ENCODE data around the gene TP53TG5. TPM values are rescaled to one million over a fixed set of nuclear protein-coding genes. Genes with fewer than 3 reads are reported as not detected.
A peak's percentile ranks its signal among the peaks of the same experiment; 100 is the strongest.

TP53TG5 gene
- total RNA-seq (not detected), polyA plus RNA-seq (not detected)

DNA sequence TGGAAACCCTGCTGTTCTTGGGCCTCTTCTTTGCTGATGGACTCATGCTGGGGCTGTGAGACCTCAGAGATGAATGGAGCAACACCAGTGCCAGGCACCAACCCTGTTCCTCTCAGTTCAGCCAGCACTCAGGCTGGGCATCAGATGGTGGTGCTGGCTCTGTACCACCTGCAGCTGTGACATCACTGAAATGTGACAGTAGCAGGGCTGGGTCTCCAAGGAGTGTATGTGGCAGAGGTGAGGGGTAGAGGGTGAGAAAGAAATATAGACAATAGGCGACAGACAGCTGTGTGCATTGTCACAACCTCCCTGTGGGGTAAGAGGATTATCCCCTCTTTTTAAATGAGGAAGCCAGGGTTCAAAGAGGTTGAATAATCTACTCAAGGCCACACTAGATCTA, at the start of gene TP53TG5:
Gene TP53TG5, minus strand, starts transcription at position 135 of the 400 bp plus-strand sequence. Its CDS starts 89 bp downstream, at position 46.
- Histone ChIP-seq H3K9me3 (ENCODE audit: low read length) (no peaks in the 10 kb centered on the region), H3K27me3 (ENCODE audit: insufficient read depth, low read length, poor library complexity, severe bottlenecking) (no peaks in the 10 kb centered on the region), H3K4me3 (ENCODE audit: low read length) (no peak within 1 kb of the TSS), H3K4me1 (ENCODE audit: insufficient read depth, low read length) (peaks cover 2% of the 10 kb centered on the region), H3K36me3 (ENCODE audit: insufficient read depth, low read length) (no peaks in the 10 kb centered on the region), H3K27ac (ENCODE audit: low read depth, low read length) (no peak within 1 kb of the TSS)
- H3K4me3 Mint-ChIP-seq, result no peak within 1 kb of the TSS
- DNase-seq, result no peak
- no peak within 1 kb of the TSS for H3K27ac Mint-ChIP-seq
- ChIA-PET CTCF (interaction anchor here (1.6 to 8.9 kb wide), 2 partner anchors 9 to 16 kb away, joined by 5 to 137 read pairs; partner anchors contain the start of gene SYS1), POLR2A (no interaction called here)
- H3K27me3 Mint-ChIP-seq, result no peaks in the 10 kb centered on the region
- H3K4me1 Mint-ChIP-seq, result peaks cover 12 to 13% (median 12%) of the 10 kb centered on the region in 3 donors
- H3K36me3 Mint-ChIP-seq, result peaks cover 0 to 26% (median 12%) of the 10 kb centered on the region in 3 donors
- no peaks in the 10 kb centered on the region for H3K9me3 Mint-ChIP-seq

DNA sequence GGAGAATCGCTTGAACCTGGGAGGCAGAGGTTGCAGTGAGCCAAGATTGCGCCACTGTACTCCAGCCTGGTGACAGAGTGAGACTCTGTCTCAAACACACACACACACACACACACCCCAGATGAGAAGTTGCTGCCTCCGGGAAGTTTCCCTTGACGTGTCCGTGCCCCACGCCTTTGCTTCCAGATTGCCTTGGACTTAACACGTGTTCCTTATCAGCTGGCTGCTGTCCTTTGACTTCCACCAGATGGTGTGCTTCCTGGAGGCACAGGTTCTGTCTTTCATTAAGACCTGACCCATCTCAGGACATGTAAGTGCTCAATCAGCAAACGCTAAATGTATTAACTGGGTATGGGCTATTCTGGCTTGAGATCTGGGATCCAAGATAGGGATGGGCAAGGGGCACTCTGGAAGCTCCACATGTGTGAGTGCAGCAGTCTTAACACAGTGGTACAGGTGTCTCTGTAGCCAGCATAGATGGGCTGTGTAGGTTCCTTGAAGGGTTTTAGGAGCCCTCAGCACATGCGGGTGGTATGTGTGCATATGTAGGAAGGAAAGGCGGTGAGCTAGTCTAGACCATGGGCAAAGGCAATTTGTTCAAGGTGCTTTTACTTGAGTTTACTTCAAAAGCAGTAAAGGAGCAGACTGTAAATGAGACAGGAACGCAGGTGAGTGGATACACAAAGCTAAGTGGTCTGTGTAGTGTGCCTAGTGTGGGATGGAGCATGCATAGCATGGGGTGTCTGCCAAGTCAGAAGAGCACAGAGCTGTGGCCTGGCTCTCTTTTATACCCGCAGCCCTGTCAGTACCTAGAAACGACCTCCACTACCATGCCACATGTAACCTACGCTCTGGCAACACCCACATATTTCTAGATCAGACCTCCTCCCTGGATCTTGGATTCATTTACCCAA, 49.4 kb upstream of the TP53TG5 start:
- Mint-ChIP-seq H3K27me3 (peaks cover 0 to 2% of the 10 kb centered on the region in 2 donors), H3K27ac (peak overlapping the region in 4 of 8 donors; percentile 7 to 71 (median 32))
- peaks cover 18% of the 10 kb centered on the region for H3K36me3 ChIP-seq (ENCODE audit: insufficient read depth, low read length)

DNA sequence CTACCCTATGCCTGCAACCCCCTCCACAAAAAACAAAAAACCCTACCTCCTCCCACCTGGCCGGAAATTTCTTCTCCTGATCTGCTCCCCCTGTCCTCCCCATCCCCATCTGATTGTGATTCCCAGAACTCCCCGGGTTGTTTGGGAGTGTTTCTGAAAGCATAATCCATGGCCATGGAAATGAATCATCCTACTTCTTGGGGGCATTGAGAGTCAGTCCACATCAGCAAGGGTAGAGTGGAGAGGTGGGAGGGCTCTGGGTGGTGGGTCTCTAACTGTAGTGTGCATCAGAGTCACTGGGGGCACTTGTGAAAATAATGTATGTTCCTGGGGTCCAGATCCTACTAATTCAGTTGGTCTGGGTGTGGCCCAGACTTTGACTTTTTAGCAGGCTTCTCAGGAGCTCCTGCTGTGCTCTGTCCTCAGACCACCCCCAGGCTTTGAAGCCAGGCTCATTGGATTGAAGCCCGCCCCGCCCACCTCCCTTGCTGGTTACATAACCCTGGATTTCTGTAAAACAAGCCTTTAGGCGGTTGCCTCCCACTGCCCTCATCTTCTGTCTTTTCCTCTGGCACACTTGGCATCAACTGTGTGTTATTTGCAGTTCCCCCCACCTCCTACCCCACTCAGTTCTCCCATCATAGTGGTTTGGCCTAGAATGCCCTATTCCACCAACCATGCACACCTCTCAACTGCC, 48.3 kb upstream of the TP53TG5 start:
- ChIA-PET POLR2A (no interaction called here), CTCF (interaction anchor here (1.8 kb wide), 1 partner anchor 10 kb away, joined by 10 read pairs; no protein-coding TSS in a partner anchor)
- H3K36me3 ChIP-seq (ENCODE audit: insufficient read depth, low read length), result peaks cover 26% of the 10 kb centered on the region

More for the DNA sequence above, 49.4 kb upstream of the TP53TG5 start:
- Histone ChIP-seq H3K27ac (ENCODE audit: low read depth, low read length) (no peak overlapping the region), H3K4me1 (ENCODE audit: insufficient read depth, low read length) (peaks cover 5% of the 10 kb centered on the region), H3K27me3 (ENCODE audit: insufficient read depth, low read length, poor library complexity, severe bottlenecking) (no peaks in the 10 kb centered on the region), H3K4me3 (ENCODE audit: low read length) (no peak overlapping the region), H3K9me3 (ENCODE audit: low read length) (no peaks in the 10 kb centered on the region)
- H3K36me3 Mint-ChIP-seq, result peaks cover 3 to 63% (median 14%) of the 10 kb centered on the region in 3 donors
- H3K9me3 Mint-ChIP-seq, result no peaks in the 10 kb centered on the region
- H3K4me1 Mint-ChIP-seq, result peaks cover 4 to 6% (median 5%) of the 10 kb centered on the region in 3 donors
- ChIA-PET CTCF (interaction anchor here (1.8 kb wide), 1 partner anchor 9 kb away, joined by 10 read pairs; no protein-coding TSS in a partner anchor), POLR2A (no interaction called here)
- no peak overlapping the region for H3K4me3 Mint-ChIP-seq
- no peak for DNase-seq

DNA sequence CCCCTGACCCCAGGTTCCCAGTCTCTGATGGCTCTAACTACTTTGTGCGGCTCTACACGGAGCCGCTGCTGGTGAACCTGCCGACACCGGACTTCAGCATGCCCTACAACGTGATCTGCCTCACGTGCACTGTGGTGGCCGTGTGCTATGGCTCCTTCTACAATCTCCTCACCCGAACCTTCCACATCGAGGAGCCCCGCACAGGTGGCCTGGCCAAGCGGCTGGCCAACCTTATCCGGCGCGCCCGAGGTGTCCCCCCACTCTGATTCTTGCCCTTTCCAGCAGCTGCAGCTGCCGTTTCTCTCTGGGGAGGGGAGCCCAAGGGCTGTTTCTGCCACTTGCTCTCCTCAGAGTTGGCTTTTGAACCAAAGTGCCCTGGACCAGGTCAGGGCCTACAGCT, 47.4 kb upstream of the TP53TG5 start:
- Histone ChIP-seq H3K4me3 (ENCODE audit: low read length) (no peak overlapping the region), H3K36me3 (ENCODE audit: insufficient read depth, low read length) (peaks cover 34% of the 10 kb centered on the region), H3K27me3 (ENCODE audit: insufficient read depth, low read length, poor library complexity, severe bottlenecking) (no peaks in the 10 kb centered on the region), H3K4me1 (ENCODE audit: insufficient read depth, low read length) (no peaks in the 10 kb centered on the region), H3K27ac (ENCODE audit: low read depth, low read length) (no peak overlapping the region), H3K9me3 (ENCODE audit: low read length) (no peaks in the 10 kb centered on the region)
- H3K4me1 Mint-ChIP-seq, result no peaks in the 10 kb centered on the region
- H3K4me3 Mint-ChIP-seq, result no peak overlapping the region
- no peak for DNase-seq
- no peak overlapping the region for H3K27ac Mint-ChIP-seq
- H3K9me3 Mint-ChIP-seq, result no peaks in the 10 kb centered on the region
- POLR2A ChIA-PET, result no interaction called here
- CTCF ChIA-PET, result no interaction called here
- H3K27me3 Mint-ChIP-seq, result no peaks in the 10 kb centered on the region
- H3K36me3 Mint-ChIP-seq, result peaks cover 0 to 75% (median 14%) of the 10 kb centered on the region in 3 donors

More for the DNA sequence above, 48.3 kb upstream of the TP53TG5 start:
- H3K4me1 Mint-ChIP-seq, result peaks cover 0 to 2% (median 0%) of the 10 kb centered on the region in 3 donors
- H3K4me3 ChIP-seq (ENCODE audit: low read length), result no peak overlapping the region
- no peak overlapping the region for H3K4me3 Mint-ChIP-seq
- no peaks in the 10 kb centered on the region for H3K9me3 ChIP-seq (ENCODE audit: low read length)
- H3K9me3 Mint-ChIP-seq, result no peaks in the 10 kb centered on the region
- H3K27me3 ChIP-seq (ENCODE audit: insufficient read depth, low read length, poor library complexity, severe bottlenecking), result no peaks in the 10 kb centered on the region
- DNase-seq, result no peak
- peak overlapping the region in 4 of 8 donors; percentile 26 to 91 (median 42) for H3K27ac Mint-ChIP-seq
- no peaks in the 10 kb centered on the region for H3K4me1 ChIP-seq (ENCODE audit: insufficient read depth, low read length)
- peaks cover 0 to 70% (median 11%) of the 10 kb centered on the region in 3 donors for H3K36me3 Mint-ChIP-seq
- H3K27ac ChIP-seq (ENCODE audit: low read depth, low read length), result no peak overlapping the region
- H3K27me3 Mint-ChIP-seq, result peaks cover 0 to 2% of the 10 kb centered on the region in 2 donors

DNA sequence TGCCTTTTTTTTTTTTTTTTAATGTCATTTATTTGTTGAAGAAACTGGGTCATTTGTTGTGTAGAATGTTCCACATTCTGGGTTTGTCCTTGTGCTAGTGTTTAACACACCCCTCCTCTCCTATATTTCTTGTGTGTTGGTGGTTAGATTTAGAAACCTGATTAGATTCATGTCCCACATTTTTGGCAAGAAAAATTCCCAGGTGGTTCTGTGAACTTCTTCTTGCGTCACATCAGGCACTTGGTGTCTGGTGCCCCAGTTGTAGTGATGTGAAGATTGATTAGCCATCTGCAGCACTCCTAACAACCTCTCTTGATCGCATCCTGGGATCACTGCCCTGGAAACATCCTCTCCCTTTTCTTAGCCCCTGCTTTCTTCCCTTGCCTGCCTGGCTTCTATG, 45.6 kb upstream of the TP53TG5 start:
- H3K36me3 Mint-ChIP-seq, result peaks cover 0 to 90% (median 23%) of the 10 kb centered on the region in 3 donors
- POLR2A ChIA-PET, result no interaction called here
- DNase-seq, result no peak
- Histone ChIP-seq H3K4me1 (ENCODE audit: insufficient read depth, low read length) (no peaks in the 10 kb centered on the region), H3K36me3 (ENCODE audit: insufficient read depth, low read length) (peaks cover 48% of the 10 kb centered on the region), H3K27ac (ENCODE audit: low read depth, low read length) (no peak overlapping the region), H3K9me3 (ENCODE audit: low read length) (no peaks in the 10 kb centered on the region), H3K27me3 (ENCODE audit: insufficient read depth, low read length, poor library complexity, severe bottlenecking) (no peaks in the 10 kb centered on the region), H3K4me3 (ENCODE audit: low read length) (no peak overlapping the region)
- no peaks in the 10 kb centered on the region for H3K27me3 Mint-ChIP-seq
- no peaks in the 10 kb centered on the region for H3K9me3 Mint-ChIP-seq
- no peak overlapping the region for H3K4me3 Mint-ChIP-seq
- CTCF ChIA-PET, result interaction anchor here (1.3 kb wide), 1 partner anchor 50 kb away, joined by 3 read pairs; no protein-coding TSS in a partner anchor
- H3K27ac Mint-ChIP-seq, result no peak overlapping the region
- H3K4me1 Mint-ChIP-seq, result peaks cover 2 to 12% (median 7%) of the 10 kb centered on the region in 3 donors

DNA sequence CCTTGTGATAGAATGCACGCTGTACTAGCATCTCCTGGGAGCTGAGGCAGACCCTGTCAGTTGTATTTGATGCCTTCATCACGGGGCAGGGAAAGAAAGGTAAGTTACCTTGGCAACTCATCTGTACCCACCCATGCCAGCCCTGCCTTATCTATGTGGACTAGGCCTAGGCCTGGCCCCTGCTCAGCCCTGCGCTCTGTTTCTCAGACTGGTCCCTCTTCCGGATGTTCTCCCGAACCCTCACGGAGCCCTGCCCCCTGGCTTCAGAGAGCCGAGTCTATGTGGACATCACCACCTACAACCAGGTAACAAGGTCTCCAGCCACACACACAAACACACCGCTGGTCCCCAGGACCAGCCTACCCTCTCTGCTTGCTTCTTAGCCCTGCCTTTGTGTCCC, 42.0 kb upstream of the TP53TG5 start:
- Histone ChIP-seq H3K4me1 (ENCODE audit: insufficient read depth, low read length) (peaks cover 19% of the 10 kb centered on the region), H3K27me3 (ENCODE audit: insufficient read depth, low read length, poor library complexity, severe bottlenecking) (no peaks in the 10 kb centered on the region), H3K36me3 (ENCODE audit: insufficient read depth, low read length) (peaks cover 48% of the 10 kb centered on the region), H3K4me3 (ENCODE audit: low read length) (no peak overlapping the region), H3K9me3 (ENCODE audit: low read length) (no peaks in the 10 kb centered on the region), H3K27ac (ENCODE audit: low read depth, low read length) (no peak overlapping the region)
- ChIA-PET POLR2A (no interaction called here), CTCF (interaction anchor here (1.6 to 5.1 kb wide), 3 partner anchors 17 to 57 kb away, joined by 6 to 23 read pairs (median 23); partner anchors contain the start of gene SYS1)
- Mint-ChIP-seq H3K9me3 (no peaks in the 10 kb centered on the region), H3K27me3 (no peaks in the 10 kb centered on the region), H3K4me3 (peak overlapping the region in 2 of 7 donors; percentile 33 to 47), H3K36me3 (peaks cover 0 to 86% (median 20%) of the 10 kb centered on the region in 3 donors), H3K4me1 (peaks cover 33 to 46% (median 42%) of the 10 kb centered on the region in 3 donors), H3K27ac (peak overlapping the region in 7 of 8 donors; percentile 1 to 71 (median 54))
- DNase-seq, result no peak

DNA sequence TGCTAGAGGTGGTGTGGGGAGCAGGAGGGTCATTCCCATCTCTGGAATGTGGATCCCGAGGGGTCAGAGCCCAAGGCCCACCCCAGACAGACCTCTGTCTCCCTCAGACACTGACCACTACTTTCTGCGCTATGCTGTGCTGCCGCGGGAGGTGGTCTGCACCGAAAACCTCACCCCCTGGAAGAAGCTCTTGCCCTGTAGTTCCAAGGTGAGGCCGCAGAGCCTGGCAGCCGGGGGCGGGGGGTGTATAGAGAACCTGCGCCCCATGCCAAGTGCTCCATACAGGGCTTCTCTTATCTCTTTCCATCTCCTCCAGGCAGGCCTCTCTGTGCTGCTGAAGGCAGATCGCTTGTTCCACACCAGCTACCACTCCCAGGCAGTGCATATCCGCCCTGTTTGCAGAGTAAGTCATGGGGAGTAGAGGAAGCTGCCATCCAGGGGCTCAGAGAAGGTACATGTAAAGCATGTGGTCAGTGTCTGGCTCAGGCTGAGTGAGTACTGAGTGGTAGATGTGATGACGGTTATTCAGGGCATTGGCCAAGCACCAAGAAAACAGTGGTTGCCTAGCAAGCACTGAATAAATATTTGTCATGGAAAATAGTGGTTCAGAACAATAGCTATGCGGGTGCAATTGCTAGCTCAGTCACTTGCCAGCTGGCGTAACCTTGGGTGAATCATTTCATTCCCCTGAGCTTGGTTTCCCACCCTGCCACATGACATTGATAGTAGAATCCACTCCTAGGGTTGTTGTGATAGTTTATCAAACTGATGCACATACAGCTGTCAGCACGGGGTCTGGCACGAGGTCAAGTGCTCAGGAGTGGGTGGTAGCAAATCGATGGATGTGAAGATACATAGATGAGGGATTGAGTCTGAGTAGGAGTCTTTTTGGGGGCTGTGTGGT, 41.3 kb upstream of the TP53TG5 start:
- H3K4me1 Mint-ChIP-seq, result peaks cover 36 to 50% (median 44%) of the 10 kb centered on the region in 3 donors
- no peaks in the 10 kb centered on the region for H3K9me3 ChIP-seq (ENCODE audit: low read length)
- peak overlapping the region in 6 of 8 donors; percentile 13 to 92 (median 60) for H3K27ac Mint-ChIP-seq
- no peak for DNase-seq
- H3K27me3 ChIP-seq (ENCODE audit: insufficient read depth, low read length, poor library complexity, severe bottlenecking), result no peaks in the 10 kb centered on the region
- ChIA-PET CTCF (interaction anchor here (1.1 to 5.1 kb wide), 4 partner anchors 15 to 57 kb away, joined by 3 to 23 read pairs (median 14); partner anchors contain the start of gene SYS1), POLR2A (interaction anchor here (1.1 kb wide), 1 partner anchor 57 kb away, joined by 3 read pairs; the partner anchor contains the start of gene SYS1)
- H3K36me3 ChIP-seq (ENCODE audit: insufficient read depth, low read length), result peaks cover 44% of the 10 kb centered on the region
- no peak overlapping the region for H3K27ac ChIP-seq (ENCODE audit: low read depth, low read length)
- H3K4me1 ChIP-seq (ENCODE audit: insufficient read depth, low read length), result peaks cover 21% of the 10 kb centered on the region
- H3K4me3 ChIP-seq (ENCODE audit: low read length), result no peak overlapping the region
- H3K9me3 Mint-ChIP-seq, result no peaks in the 10 kb centered on the region
- peak overlapping the region in 2 of 7 donors; percentile 70 to 96 for H3K4me3 Mint-ChIP-seq
- no peaks in the 10 kb centered on the region for H3K27me3 Mint-ChIP-seq
- peaks cover 0 to 81% (median 20%) of the 10 kb centered on the region in 3 donors for H3K36me3 Mint-ChIP-seq

Measured in CD8-positive, alpha-beta memory T cell (primary cell).